ENCODE measurements around the gene UNC13B. TPM values are rescaled to one million over a fixed set of nuclear protein-coding genes. Genes with fewer than 3 reads are reported as not detected.
A peak's percentile ranks its signal among the peaks of the same experiment; 100 is the strongest.

The UNC13B gene
- total RNA-seq, 1 donor from 2014 or later, result 26.5 TPM

GRCh38 chr9:35333551-35333950, 171.7 kb downstream of the UNC13B start:
- no peaks in the 10 kb centered on the region for H3K9me3 ChIP-seq
- intact Hi-C loops (cut with DNase I), result no loop called here
- TF ChIP-seq CTCF (IDR thresholded peaks at IDR 0.05), result no peak
- H3K27me3 ChIP-seq, result no peaks in the 10 kb centered on the region
- no peaks in the 10 kb centered on the region for H3K4me1 ChIP-seq
- H3K4me3 ChIP-seq, result no peak overlapping the region
- no peak overlapping the region for H3K27ac ChIP-seq
- no peak for DNase-seq (ENCODE audit: low spot score in 2 of 2)
- no peaks in the 10 kb centered on the region for H3K36me3 ChIP-seq

- H3K9me3 ChIP-seq, result no peaks in the 10 kb centered on the region
- intact Hi-C loops (cut with DNase I), result no loop called here
- H3K4me1 ChIP-seq, result peaks cover 0 to 3% of the 10 kb centered on the region in 2 donors
- no peaks in the 10 kb centered on the region for H3K36me3 ChIP-seq
- no peak for TF ChIP-seq CTCF (IDR thresholded peaks at IDR 0.05)
- DNase-seq (ENCODE audit: low spot score in 2 of 2), result no peak
- H3K27ac ChIP-seq, result no peak overlapping the region
- H3K27me3 ChIP-seq, result no peaks in the 10 kb centered on the region
- no peak overlapping the region for H3K4me3 ChIP-seq
These were observed 173.4 kb downstream of the UNC13B start for GRCh38 chr9:35335164-35335563.

- DNase-seq (ENCODE audit: low spot score in 2 of 2), result no peak
- H3K9me3 ChIP-seq, result no peaks in the 10 kb centered on the region
- no peaks in the 10 kb centered on the region for H3K36me3 ChIP-seq
- H3K27me3 ChIP-seq, result no peaks in the 10 kb centered on the region
- intact Hi-C loops (cut with DNase I), result no loop called here
- H3K4me1 ChIP-seq, result peaks cover 9 to 25% of the 10 kb centered on the region in 2 donors
- no peak overlapping the region for H3K27ac ChIP-seq
- no peak overlapping the region for H3K4me3 ChIP-seq
- no peak for TF ChIP-seq CTCF (IDR thresholded peaks at IDR 0.05)
These were observed 176.3 kb downstream of the UNC13B start for GRCh38 chr9:35338086-35338485.

- H3K9me3 ChIP-seq, result no peaks in the 10 kb centered on the region
- no peaks in the 10 kb centered on the region for H3K27me3 ChIP-seq
- DNase-seq (ENCODE audit: low spot score in 2 of 2), result no peak
- intact Hi-C loops (cut with DNase I), result no loop called here
- H3K27ac ChIP-seq, result peak overlapping the region in 1 of 2 donors; percentile 73
- H3K4me1 ChIP-seq, result peaks cover 9 to 25% of the 10 kb centered on the region in 2 donors
- no peaks in the 10 kb centered on the region for H3K36me3 ChIP-seq
- H3K4me3 ChIP-seq, result no peak overlapping the region
- no peak for TF ChIP-seq CTCF (IDR thresholded peaks at IDR 0.05)
These were observed 176.9 kb downstream of the UNC13B start for GRCh38 chr9:35338561-35339274.

GRCh38 chr9:35340046-35340445, 178.2 kb downstream of the UNC13B start:
- TF ChIP-seq CTCF (IDR thresholded peaks at IDR 0.05), result no peak
- Histone ChIP-seq H3K4me1 (peaks cover 9 to 25% of the 10 kb centered on the region in 2 donors), H3K4me3 (no peak overlapping the region), H3K9me3 (no peaks in the 10 kb centered on the region), H3K27ac (peak overlapping the region; percentile 72 to 73), H3K27me3 (no peaks in the 10 kb centered on the region), H3K36me3 (no peaks in the 10 kb centered on the region)
- intact Hi-C loops (cut with DNase I), result loop anchor here (2.0 kb wide), 1 partner anchor 61 kb away; no protein-coding TSS in a partner anchor
- no peak for DNase-seq (ENCODE audit: low spot score in 2 of 2)
